Measurements from ENCODE around the gene KRT32.

The KRT32 gene

GRCh38 chr17:41492351-41492750 lies 25.2 kb upstream of the KRT32 start:
- DNase-seq: no peak

GRCh38 chr17:41491476-41491875 lies 24.3 kb upstream of the KRT32 start:
- no peak for DNase-seq

- no peak for DNase-seq
These were observed 23.1 kb upstream of the KRT32 start for GRCh38 chr17:41490000-41490990.

GRCh38 chr17:41489531-41489930 lies 22.3 kb upstream of the KRT32 start, which contains the start of gene KRT36:
TSS of gene KRT36 (minus strand) at chr17:41489910. CDS start at chr17:41489864, 46 bp downstream.
- no peak for DNase-seq

- DNase-seq: no peak
These were observed 19.8 kb upstream of the KRT32 start for GRCh38 chr17:41486809-41487530.

GRCh38 chr17:41486316-41486715 lies 19.1 kb upstream of the KRT32 start:
- no peak for DNase-seq

- no peak for DNase-seq
These were observed 18.0 kb upstream of the KRT32 start for GRCh38 chr17:41484920-41485904.

- DNase-seq: no peak
These were observed 17.0 kb upstream of the KRT32 start for GRCh38 chr17:41483991-41484826.

GRCh38 chr17:41483531-41483930 lies 16.3 kb upstream of the KRT32 start:
- DNase-seq: no peak

GRCh38 chr17:41481036-41481435 lies 13.8 kb upstream of the KRT32 start, which contains the start of gene KRT35:
TSS of gene KRT35 (minus strand) at chr17:41481151. CDS start at chr17:41481097, 54 bp downstream.
- no peak for DNase-seq

- no peak for DNase-seq
These were observed 13.4 kb upstream of the KRT32 start for GRCh38 chr17:41480581-41480980.

- no peak for DNase-seq
These were observed 12.9 kb upstream of the KRT32 start for GRCh38 chr17:41480136-41480535.

GRCh38 chr17:41478237-41478636 lies 11.1 kb upstream of the KRT32 start:
- DNase-seq: no peak

GRCh38 chr17:41476866-41477815 lies 10.0 kb upstream of the KRT32 start:
- no peak for DNase-seq

- DNase-seq: no peak
These were observed 8.2 kb upstream of the KRT32 start for GRCh38 chr17:41475421-41475820.

GRCh38 chr17:41474863-41475262 lies 7.7 kb upstream of the KRT32 start:
- no peak for DNase-seq

GRCh38 chr17:41468346-41468745 lies 1.2 kb upstream of the KRT32 start:
- DNase-seq: no peak

- DNase-seq: no peak
These were observed 375 bp upstream of the KRT32 start for GRCh38 chr17:41467561-41467960.

GRCh38 chr17:41464682-41465081 lies 2.5 kb downstream of the KRT32 start:
- no peak for DNase-seq

- DNase-seq: no peak
These were observed 3.0 kb downstream of the KRT32 start for GRCh38 chr17:41464173-41464572.
